GM18505 (cell line): Measurements from ENCODE around the gene MYOZ2.

Source experiments
- ATAC-seq: cut with Tn5 transposase; IDR thresholded peaks from one replicate; pipeline ENCODE4 v1.9.1; 2021; ENCODE audit not compliant: unreplicated experiment
- POLR2A ChIP-seq: IDR thresholded peaks from 4 replicates; pipeline ENCODE4 v1.6.1; 2011; ENCODE audit warnings: borderline replicate concordance; ENCODE audit not compliant: insufficient read depth, insufficient read length; ENCODE audit errors: extremely low read depth

MYOZ2 gene

DNA sequence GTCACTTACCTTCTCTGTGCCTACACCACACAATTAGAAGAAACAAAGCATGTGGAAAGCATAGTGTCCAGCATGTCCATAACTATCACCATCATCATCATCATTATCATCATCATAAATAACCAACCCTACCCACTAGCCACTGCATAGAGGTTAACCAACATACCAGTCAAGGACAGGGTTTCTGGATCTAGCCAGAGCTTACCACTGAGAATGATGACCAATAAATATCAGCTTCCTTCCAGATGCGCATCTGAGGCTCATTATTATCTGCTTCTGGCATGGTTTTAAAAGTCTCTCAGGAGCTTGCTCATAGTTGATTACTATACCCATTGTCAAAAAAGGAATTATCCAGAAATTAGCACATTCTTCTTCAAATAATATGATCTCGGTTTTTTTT is 25.5 kb upstream of the MYOZ2 start:
- TF ChIP-seq POLR2A: no peak
- no peak for ATAC-seq

DNA sequence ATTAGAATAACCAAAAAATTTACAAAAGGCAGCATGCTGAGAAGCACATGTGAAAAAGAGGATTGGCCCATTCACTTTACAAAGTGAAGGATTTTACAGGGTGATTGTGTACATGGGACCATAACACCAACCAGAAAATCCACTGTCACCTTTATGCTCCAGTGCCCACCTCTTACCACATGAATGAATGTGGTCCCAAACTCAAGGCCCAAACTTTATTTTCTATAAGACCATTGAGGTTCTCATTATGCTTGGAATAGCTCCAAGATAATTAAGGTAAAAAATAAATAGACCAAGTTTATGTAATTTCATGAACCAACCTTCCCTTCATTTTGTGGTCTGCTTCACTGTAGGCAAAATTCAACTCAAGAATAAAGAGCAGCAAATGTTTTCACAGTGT is 24.3 kb upstream of the MYOZ2 start:
- ATAC-seq: no peak
- TF ChIP-seq POLR2A: no peak

DNA sequence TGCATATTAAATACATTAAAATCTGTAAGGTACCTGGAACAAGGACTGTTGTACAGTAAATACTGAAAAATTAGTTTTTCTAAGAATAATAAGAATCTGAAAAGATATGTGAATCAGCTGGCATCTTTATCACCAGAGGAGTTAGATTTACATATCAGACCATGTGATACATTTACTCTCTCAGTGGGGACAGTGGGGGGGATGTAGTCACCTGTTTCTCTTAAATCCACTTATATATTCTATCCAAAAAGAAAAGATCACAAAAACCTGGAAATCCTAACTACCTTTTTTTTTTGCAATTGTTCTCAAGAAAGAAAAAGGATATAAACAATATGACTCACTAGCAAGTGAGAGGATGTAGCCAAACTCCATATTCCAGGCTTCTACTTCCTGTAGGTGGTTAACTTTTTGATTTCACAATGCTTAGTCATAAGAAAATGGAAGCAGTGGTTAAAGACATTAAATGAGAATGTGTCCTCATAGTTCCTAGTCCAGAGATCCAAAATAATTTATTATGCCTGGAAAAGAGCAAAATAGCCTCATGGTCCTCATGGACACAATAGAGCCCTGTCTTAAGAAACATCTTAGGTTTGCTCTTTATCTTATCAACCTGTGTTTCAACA is 22.5 kb upstream of the MYOZ2 start:
- TF ChIP-seq POLR2A: no peak
- no peak for ATAC-seq

DNA sequence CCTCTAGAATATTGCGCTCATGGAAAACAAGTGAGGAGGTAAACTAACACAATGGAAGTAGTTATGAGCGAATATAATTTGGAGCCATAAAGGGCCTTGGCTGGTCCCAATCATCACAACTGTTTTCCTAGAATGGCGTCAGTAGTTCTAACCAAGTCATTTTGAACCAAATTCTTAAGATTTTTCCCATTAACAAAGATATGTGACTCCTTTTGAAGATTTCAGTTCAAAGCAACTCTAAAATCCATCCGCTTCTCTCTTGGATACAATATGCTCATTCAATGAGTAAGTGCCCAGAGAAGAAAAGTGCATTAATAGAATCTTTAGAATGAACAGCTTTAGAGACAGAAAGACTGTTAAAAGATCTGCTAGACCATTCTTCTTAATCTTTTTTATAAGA is 19.6 kb upstream of the MYOZ2 start:
- ATAC-seq: no peak

DNA sequence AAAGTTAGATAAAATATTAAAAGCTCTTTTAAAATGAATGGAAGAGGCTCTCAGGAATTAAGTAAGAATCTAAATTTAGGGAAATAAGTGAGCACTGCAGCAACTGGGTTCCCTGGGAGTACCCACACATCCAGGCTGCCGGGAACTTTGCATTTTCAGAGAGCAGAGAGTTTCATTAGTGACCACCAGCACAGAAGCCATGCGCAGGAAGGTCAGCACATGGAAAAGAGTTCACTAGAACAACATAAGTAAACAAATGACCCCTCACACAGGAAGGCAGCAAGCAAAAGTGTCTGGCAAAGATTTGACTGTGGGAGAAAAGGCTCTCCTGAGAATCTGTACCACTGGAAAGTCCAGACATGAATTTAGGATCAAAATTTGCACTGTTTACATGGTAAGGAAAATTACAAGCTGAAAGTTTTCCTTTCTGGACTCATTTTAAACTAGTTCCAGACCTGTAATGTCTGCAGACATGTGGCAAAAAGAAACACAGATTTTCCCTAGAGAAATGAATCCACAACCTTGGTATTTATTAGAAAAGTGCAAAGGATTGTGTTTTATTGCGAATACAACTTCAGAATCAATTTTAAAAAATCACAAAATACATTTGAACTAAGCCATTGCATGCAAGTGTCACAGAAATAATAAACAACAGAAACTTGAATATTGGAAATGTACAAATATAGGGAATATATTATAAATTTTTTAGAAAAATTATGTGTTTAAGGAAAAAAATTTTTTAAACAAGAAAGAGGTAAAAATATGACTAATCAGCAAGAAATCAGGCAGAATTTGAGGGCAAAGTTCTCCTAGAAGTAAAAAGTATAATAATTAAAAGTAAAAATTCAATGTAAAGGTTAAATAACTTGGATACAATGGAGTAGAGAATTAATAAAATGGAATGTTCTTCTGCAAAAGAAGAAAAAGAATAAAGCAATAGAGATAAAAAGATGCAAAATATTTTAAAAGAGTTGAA is 18.4 kb upstream of the MYOZ2 start:
- no peak for TF ChIP-seq POLR2A

More for the DNA sequence above, 19.6 kb upstream of the MYOZ2 start:
- TF ChIP-seq POLR2A: no peak

DNA sequence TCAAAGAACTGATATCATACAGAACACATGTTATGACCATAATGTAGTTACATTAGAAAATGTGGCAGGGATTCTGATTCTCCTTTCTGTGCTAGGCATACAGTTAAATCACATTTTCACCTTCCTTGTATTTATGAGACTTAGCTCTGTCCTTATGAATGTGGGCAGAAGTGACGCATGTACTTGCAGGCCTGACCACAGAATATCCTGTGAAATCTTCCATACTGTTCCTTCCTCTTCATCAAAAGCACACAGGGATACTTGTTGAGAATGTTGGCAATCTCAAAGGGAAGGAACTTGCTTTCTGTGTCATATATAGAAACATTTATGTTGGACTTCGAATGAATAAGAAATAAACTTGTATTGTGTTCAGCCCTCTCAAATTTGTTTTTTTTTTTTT is 17.2 kb upstream of the MYOZ2 start:
- TF ChIP-seq POLR2A: no peak
- no peak for ATAC-seq

More for the DNA sequence above, 18.4 kb upstream of the MYOZ2 start:
- no peak for ATAC-seq

DNA sequence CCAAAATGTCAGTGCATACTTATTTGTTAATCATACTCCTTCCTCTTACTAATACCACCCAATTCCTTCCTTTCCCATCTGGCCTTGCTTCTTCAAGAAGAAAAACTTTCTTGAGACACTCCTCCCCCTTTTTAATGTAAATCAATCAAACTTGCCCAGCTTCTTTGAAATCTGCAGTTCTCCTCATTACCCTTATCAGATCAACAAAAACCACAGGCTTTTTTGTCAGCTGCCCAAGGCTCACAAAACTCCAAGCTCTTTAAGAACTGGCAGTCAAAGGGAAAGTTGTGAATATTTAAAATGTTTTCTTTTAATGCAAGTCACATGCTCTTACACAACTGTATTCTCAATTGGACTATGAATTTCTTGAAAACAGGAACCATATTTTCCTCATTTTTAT is 11.3 kb upstream of the MYOZ2 start:
- no peak for ATAC-seq
- no peak for TF ChIP-seq POLR2A

DNA sequence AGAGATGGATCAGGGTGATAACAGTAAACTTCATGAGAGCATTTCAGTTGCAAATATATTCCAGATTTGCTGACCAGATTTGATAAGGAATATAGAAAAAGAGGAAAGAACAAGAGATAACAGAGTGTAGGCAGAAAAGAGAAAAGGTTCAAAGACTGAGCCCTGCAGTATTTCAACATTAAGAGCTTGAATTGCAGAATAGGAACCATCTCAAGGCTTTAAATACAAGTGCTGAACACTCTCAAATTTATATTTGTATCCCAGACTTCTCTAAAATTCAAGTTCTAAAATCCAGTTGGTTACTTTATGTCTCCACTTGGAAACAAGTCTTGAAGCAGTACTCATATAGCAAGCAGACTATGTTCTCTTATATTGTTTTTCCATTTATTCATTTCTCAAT is 9.7 kb upstream of the MYOZ2 start:
- TF ChIP-seq POLR2A: no peak
- no peak for ATAC-seq

DNA sequence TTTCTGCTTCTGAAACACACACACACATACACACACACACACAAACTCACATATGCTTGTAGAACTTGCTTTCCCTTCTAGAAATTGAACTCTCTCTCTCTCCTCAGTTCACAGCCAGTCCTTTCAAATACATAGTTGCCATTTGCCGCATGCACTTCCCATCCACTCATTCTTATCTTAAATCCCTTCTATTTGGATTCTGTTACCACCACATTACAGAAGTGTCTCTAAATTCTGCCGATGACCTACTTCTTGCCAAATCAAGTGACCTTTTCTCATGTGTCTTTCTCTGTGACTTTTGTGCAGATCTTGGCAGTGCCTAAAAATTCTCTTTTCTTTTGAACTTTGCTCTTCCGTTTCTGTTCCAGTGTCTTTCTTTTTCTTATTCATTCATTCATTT is 7.5 kb upstream of the MYOZ2 start:
- no peak for ATAC-seq
- TF ChIP-seq POLR2A: no peak

DNA sequence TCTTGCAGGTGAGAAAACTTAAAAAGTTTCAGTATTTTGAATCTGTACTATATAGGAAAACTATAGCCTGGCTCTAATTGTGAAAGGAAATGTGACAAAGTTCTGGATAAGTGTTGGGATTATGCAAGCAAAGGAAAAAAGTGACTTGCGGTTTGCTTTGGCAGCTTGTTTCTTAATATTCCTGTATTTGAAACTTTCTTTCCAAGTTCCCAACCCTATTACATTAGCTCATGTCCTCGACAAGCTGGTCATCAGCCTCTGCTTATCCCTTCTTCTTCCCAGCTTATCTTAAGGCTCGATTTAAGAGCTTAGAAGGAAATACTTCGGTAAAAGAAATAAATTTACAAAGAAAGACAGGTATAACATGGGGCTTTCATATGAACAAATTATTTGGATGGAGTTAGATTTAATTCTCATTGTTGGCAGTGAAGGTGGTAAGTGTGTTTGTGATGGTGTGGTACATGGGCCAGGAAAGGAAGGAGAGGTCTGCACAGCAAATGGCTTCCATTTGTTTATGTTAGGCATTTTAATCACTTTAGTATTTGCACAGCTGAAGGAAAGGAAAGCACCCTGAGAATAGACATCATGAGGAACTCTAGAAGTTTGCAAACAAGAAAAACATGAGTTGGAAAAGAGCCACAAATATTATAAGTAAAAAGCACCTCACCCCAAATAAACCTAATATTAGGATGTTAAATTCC is 5.1 kb upstream of the MYOZ2 start:
- TF ChIP-seq POLR2A: no peak

DNA sequence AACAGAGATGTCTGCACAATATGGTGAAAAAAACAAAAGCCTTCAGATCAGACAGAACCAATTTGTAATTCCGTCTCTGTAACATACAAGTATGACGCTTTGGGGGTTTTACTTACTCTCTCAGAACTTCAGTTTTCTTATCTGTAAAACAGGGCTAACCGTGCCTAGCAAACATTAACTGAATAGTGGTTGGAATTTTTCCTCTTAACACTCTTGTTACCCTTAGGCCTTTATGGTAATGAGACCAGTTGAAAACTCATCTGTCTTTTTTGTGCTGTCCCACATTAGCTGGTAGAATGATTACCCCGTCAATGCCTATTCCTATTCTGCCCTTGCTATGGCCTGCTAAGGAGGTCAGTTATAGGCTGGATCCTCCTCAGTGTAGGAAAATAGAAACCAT is 4.5 kb upstream of the MYOZ2 start:
- ATAC-seq: no peak
- TF ChIP-seq POLR2A: no peak

More for the DNA sequence above, 5.1 kb upstream of the MYOZ2 start:
- ATAC-seq: no peak

DNA sequence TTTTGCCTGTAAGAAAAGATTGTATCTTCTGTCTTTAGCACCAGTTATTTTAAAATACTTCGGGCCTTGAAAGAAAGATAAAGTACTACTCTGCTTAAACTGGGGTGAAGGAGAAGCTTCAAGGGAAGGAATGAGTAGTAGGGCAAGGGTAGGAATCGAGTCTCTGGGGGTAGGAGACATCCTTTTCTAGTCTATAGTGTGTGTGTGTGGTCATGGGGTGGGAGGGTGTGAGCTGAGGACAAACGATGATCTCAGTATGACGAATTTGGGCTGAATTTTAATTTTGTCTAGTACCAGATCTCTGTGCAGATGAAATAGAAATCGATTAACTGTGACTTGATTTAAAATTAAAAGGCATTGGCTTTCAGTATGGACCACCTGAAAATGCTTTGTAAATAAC is 3.3 kb upstream of the MYOZ2 start:
- ATAC-seq: no peak
- no peak for TF ChIP-seq POLR2A

DNA sequence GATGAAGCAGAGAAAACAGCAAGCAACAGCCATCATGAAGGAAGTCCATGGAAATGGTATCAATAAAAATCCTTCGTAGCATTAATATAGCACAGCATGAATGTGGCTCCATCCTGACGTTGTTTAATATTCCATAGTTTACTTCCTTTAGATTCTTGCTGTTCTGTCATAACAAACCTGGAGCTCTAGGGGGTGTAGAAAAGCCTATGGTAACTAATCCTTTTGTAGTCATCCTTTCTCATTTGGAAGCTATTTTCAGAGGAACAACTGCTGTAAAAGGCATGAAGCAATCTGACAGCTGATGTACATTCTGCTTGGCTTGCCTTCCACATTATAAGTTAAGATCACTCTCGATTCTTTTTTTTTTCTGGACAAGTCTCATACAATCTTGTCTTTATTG is 914 bp downstream of the MYOZ2 start:
- ATAC-seq: no peak
- no peak for TF ChIP-seq POLR2A
